ENCODE results near the gene ABCD1. TPM values are rescaled to one million over a fixed set of nuclear protein-coding genes. Genes with fewer than 3 reads are reported as not detected.

The ABCD1 gene
- polyA plus RNA-seq, 3 donors = 5.6 to 22.5 (median 5.8) TPM

GRCh38 chrX:153732401-153732800, 7.7 kb downstream of the ABCD1 start:
- intact Hi-C loops (cut with micrococcal nuclease) = no loop called here
- 10% methylated on average over 4 of the region's 14 CpGs for WGBS (ENCODE audit: insufficient coverage)
- Histone ChIP-seq H4K20me1 (ENCODE audit: insufficient read depth, low read length) (peaks cover 24% of the 10 kb centered on the region), H3K27me3 (ENCODE audit: control insufficient read depth in 2 of 2, insufficient read depth in 2 of 2, low read length in 2 of 2) (no peaks in the 10 kb centered on the region), H3K4me1 (ENCODE audit: control insufficient read depth in 1 of 2, insufficient read depth in 2 of 2, low read length in 2 of 2) (peaks cover 55 to 59% of the 10 kb centered on the region in 2 donors), H3K79me2 (ENCODE audit: insufficient read depth, low read length) (peaks cover 39% of the 10 kb centered on the region), H3K36me3 (replicated peaks in 1 of 2; ENCODE audit: control insufficient read depth in 1 of 2, insufficient read depth in 2 of 2, low read length in 2 of 2) (peaks cover 26 to 32% of the 10 kb centered on the region in 2 donors), H3K4me2 (replicated peaks; ENCODE audit: extremely low read depth, low read length, poor library complexity, severe bottlenecking) (peak overlapping the region; percentile 15), H3K4me3 (replicated peaks in 1 of 3; ENCODE audit: low read depth in 2 of 3, low read length in 3 of 3) (peak overlapping the region in 1 of 3 experiments; percentile 25), H3K27ac (ENCODE audit: low read depth in 1 of 2, low read length in 2 of 2) (peak overlapping the region; percentile 91 to 96), H3K9ac (ENCODE audit: insufficient read depth, low read length, poor library complexity, severe bottlenecking) (peak overlapping the region; percentile 55), H3K9me3 (replicated peaks in 1 of 2; ENCODE audit: control insufficient read depth in 1 of 2, insufficient read depth in 1 of 2, low read length in 2 of 2) (peaks cover 0 to 7% of the 10 kb centered on the region in 2 donors), H2AFZ (ENCODE audit: insufficient read depth, low read depth, low read length, poor library complexity, severe bottlenecking) (no peak overlapping the region)
- H3K27me3 Mint-ChIP-seq (ENCODE audit: low read depth in 3 of 3) = peaks cover 0 to 8% (median 0%) of the 10 kb centered on the region in 3 donors
- peak overlapping the region; percentile 34 to 55 for H3K4me3 Mint-ChIP-seq
- DNase-seq = peak; percentile 73 to 87 (median 80)
- no peak for TF ChIP-seq CTCF (IDR thresholded peaks at IDR 0.05)
- peaks cover 41% of the 10 kb centered on the region for H3K4me1 Mint-ChIP-seq
- peaks cover 46 to 61% of the 10 kb centered on the region in 2 donors for H3K36me3 Mint-ChIP-seq
- H3K27ac Mint-ChIP-seq = peak overlapping the region; percentile 89 to 98 (median 93)
- H3K9me3 Mint-ChIP-seq = peaks cover 0 to 25% (median 18%) of the 10 kb centered on the region in 7 donors

- H3K27me3 Mint-ChIP-seq (ENCODE audit: low read depth in 3 of 3) = peaks cover 0 to 10% (median 0%) of the 10 kb centered on the region in 3 donors
- Histone ChIP-seq H3K9ac (ENCODE audit: insufficient read depth, low read length, poor library complexity, severe bottlenecking) (no peak overlapping the region), H2AFZ (ENCODE audit: insufficient read depth, low read depth, low read length, poor library complexity, severe bottlenecking) (no peak overlapping the region)
Measured at GRCh38 chrX:153733651-153734240, 9.1 kb downstream of the ABCD1 start.

More at GRCh38 chrX:153733651-153734240, 9.1 kb downstream of the ABCD1 start:
- Histone ChIP-seq H3K36me3 (replicated peaks in 1 of 2; ENCODE audit: control insufficient read depth in 1 of 2, insufficient read depth in 2 of 2, low read length in 2 of 2) (peaks cover 34 to 45% of the 10 kb centered on the region in 2 donors), H4K20me1 (ENCODE audit: insufficient read depth, low read length) (peaks cover 21% of the 10 kb centered on the region), H3K79me2 (ENCODE audit: insufficient read depth, low read length) (peaks cover 26% of the 10 kb centered on the region), H3K27ac (ENCODE audit: low read depth in 1 of 2, low read length in 2 of 2) (no peak overlapping the region), H3K4me1 (ENCODE audit: control insufficient read depth in 1 of 2, insufficient read depth in 2 of 2, low read length in 2 of 2) (peaks cover 41 to 46% of the 10 kb centered on the region in 2 donors), H3K4me3 (replicated peaks in 1 of 3; ENCODE audit: low read depth in 2 of 3, low read length in 3 of 3) (no peak overlapping the region), H3K4me2 (replicated peaks; ENCODE audit: extremely low read depth, low read length, poor library complexity, severe bottlenecking) (no peak overlapping the region), H3K9me3 (replicated peaks in 1 of 2; ENCODE audit: control insufficient read depth in 1 of 2, insufficient read depth in 1 of 2, low read length in 2 of 2) (peaks cover 0 to 7% of the 10 kb centered on the region in 2 donors), H3K27me3 (ENCODE audit: control insufficient read depth in 2 of 2, insufficient read depth in 2 of 2, low read length in 2 of 2) (no peaks in the 10 kb centered on the region)
- Mint-ChIP-seq H3K36me3 (peaks cover 50 to 69% of the 10 kb centered on the region in 2 donors), H3K4me1 (peaks cover 30% of the 10 kb centered on the region), H3K4me3 (no peak overlapping the region), H3K9me3 (peaks cover 0 to 25% (median 18%) of the 10 kb centered on the region in 7 donors), H3K27ac (peak overlapping the region in 5 of 7 donors; percentile 2 to 93 (median 46))
- 93% methylated on average over 6 of the region's 15 CpGs for WGBS (ENCODE audit: insufficient coverage)
- no peak for TF ChIP-seq CTCF (IDR thresholded peaks at IDR 0.05)
- intact Hi-C loops (cut with micrococcal nuclease) = no loop called here
- DNase-seq = no peak

All from CD14-positive monocyte (primary cell).